HG02870 (cell line): ENCODE results near the gene FAM110C.
"Not testable (repeated sequence)": the region's sequence is repeated elsewhere in the genome, so short reads cannot be mapped to it uniquely, and the experiment has no call there.

ENCODE experiments used
- ATAC-seq: cut with Tn5 transposase; IDR thresholded peaks from one replicate; pipeline ENCODE4 v1.9.1; 2021; ENCODE audit warnings: mild to moderate bottlenecking, moderate library complexity; ENCODE audit not compliant: unreplicated experiment

Gene FAM110C

DNA sequence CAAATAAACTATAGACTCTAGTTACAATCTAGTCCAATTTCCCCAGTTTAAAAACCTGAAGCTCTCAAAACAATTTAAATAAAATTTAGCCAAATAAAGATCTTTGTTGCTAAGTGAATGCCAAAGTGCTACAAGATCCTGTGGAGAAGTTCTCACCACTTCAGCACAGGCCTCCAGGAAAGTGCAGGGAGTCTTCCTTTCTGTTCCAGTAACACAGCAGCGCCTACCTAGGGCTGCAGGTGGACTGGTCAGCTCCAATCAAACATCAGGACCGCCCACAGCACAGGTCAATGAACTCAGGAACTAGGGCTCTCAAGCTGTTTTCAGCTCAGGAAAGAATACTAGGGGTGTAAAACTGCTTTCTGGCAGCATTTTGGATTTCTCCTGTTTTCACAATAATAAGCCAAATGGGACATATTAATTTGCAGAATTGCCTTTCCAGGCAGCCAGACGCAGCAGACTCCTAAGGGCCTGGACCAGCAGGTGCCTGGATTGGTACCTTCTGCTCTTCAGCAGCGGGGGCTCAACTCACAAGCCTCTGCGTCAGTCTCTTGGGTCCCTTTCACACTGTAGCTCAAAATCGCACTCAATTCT is 1.5 kb downstream of the FAM110C start:
- no peak for ATAC-seq

DNA sequence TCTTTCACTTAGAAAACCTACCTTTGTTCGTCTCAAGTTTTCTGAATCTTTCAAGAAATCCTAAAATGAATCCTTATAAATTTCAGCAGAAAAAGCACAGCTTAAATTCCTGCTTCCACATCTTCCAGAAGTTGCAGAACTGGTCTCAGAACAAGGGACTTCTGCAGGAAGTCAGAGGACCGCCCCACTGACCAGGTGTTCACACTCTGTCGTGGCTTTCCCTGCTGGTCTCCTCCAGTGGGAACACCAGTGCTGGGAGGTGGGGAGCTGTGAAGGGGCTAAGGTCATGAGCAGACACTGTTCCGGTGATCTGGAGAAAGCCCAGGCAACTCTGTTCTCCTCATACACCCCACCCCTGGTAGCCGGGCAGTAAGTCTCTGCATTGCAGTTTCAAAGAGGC is 3.5 kb downstream of the FAM110C start:
- ATAC-seq = no peak

DNA sequence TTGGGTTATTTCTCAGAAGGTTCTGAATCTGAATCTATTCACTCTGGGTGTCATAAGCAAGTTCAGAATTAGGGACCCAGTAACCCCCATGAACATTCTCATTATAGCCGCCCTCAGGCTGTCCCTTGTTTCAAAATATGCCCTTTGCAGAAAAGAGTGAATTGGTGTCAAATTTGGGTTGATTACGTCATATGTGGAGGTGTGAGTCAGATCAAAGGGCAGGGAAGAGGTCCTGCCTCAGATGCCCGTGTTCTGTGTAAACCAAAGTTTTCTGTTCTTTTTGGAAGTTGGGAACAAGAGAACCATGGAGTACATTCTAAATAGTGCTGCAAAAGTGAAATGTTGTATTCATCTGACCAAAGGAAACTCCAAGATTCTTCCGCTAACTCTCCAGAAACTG is 5.8 kb downstream of the FAM110C start:
- ATAC-seq = no peak

DNA sequence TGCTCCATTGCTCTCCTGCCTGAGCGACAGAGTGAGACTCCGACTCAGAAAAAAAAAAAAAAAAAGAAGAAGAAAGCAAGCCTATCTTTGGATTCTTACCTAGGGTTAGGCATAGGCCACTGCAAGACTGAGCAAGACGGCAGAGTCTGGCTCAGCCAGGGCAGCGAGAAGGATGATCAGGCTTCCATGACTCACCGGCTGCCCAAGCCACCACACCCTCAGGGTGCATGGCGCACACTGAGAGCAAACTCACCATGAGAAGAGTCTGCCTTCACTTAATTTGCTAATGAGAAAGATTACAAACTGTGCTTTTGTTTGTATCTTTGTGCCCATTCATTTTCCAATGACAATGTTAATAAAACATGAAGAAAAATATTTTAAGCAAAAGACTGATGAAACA is 8.2 kb downstream of the FAM110C start:
- ATAC-seq = no peak

DNA sequence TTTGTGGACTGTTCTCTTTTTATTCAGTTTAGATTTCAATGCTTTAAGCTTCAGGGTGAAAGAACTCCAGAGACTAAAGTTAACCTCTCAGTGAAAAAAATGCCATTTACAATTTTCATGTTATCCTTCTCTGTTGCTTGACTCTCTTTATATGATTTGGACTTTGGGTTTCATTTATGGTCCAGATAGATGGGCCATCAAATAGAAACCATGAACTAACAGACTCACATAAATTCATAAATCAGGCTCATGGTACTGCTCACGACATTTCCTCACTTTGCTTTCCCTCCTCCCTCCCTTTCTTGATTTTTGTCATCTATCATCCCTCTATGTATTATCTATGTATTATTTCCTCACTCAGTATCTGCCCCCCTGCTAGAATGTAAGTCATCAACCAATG is 10.0 kb downstream of the FAM110C start:
- ATAC-seq = no peak

DNA sequence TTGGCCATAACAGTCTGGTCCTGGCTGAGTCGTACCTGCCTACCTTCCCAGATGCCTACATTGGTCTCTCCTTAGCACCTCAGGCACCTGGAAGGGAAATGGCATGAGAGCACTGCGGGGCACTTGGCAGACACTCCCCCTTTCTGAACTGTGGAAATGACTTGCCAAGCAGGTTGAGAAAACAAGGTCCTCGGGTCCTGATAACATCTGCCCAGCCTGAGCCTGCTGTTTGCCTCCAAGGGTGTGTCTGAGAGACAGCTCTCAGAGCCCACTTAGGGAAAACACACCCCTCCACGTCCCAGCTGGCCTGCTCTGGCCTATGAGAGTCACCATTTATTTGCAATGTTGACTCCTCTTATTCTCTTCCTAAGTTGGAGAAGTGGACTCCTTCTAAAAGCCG is 10.5 kb downstream of the FAM110C start:
- no peak for ATAC-seq

DNA sequence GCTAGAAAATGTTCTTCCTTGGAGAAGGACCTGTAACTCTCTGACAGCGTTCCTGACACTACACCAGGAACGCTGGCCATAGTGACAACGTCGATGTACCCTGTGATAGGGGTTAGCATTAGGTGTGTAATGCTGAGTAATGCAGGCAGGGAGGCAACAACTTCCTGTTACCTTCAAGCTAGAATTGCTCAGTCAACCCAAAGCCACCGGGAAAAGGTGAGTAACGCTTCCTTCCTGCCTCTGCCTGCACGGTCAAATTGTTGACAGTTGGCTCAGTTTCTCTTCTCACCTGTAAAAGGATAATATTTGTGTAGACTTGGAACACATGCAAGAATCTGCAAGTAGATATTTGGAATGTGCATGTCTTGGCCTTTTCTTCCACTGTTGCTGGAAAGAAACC is 12.7 kb downstream of the FAM110C start:
- no peak for ATAC-seq

DNA sequence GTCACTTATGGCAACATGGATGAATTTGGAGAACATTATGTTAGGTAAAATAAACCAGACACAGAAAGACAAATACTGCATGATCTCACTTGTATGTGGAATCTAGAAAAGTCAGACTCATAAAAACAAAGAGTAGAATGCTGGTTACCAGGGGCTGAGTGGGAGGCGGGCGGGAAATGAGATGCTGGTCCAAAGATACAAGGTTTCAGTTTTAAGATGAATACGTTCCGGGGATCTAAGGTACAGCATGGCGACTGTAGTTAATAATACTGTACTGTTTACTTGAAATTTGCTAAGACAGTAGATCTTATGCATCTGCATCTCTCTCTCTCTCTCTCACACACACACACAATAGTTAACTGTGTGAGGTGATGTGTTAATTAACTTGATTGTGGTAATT is 14.2 kb downstream of the FAM110C start:
- no peak for ATAC-seq

DNA sequence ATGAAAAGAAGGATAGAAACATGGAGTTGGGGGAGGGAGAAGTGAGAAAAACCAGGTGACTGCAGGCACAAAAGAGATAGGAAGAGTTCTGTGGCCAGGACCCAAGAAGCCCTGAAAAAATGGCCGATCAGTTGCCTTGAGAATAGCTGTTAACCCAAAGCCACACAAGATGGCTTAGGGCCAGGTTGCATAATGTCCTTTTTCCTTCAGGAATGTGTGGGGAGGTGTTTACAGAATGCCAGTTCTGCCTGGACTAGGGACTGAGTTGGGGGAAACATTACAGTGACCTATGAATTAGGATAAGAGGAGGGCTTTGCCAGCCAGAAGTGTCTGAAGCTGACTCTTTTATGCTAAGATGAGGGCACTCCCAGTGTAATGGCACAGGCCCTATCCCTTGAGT is 17.1 kb downstream of the FAM110C start:
- ATAC-seq = no peak

DNA sequence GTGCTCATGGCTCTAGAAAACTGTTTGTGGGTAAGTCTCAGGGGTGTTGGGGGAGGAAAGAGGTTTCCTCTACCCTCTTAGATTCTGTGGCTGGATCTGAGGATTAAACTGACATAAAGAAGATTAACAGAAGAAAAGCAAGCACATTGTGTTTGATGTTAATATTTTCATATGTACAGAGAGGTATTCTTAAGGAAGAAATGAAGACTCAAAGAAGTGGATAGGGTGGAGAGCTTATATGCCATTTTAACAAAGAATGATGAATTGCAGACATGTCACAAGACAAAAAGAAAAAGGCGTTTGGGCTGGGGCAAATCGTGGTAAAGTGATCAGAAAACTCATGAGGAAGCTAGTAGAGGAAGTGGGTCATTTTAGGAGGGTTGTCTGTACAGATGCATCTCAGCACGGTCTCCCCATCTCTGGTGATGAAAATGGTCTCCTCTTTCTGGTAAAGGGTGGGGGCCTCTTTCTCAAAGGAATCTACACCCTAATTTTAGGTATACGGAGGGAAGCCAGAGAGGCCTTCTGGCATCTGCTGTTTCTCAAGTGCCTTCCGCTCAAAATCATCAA is 17.8 kb downstream of the FAM110C start:
- ATAC-seq = no peak

DNA sequence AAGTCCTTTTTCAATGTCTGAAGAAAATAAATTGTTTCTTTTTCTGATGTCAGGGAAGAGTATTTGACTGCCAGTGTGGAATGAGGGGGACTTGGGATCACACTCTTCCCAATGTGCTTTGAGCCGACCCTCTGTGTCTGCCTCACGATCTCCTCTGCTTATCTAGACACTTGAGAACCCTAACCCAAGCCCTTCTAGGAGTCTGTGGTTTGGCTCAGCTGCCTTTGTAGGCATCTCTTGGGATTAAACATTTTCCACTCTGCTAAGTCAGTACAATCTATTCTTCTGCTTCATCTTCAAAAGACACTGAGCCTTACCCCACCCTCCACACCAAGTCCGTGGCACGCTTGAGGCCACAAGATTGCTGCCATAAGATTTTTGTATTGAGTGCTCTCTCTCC is 19.4 kb downstream of the FAM110C start:
- no peak for ATAC-seq

DNA sequence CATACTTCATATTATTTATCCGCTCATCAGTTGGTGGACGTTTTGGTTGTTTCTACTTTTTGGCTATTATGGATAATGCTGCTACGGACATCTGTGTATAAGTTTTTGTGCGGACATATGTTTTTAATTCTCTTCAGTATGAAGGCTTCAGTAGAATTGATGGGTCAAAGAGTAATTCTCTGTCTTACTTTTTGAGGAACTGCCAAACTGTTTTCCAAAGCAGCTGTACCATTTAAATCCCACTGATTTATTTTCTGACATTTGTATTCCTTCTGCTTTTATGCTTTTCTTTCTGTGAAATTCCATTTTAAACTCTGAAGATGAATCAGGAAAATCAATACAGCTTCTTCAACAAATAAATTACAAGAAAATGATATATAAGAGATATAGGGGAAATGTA is 20.8 kb downstream of the FAM110C start:
- no peak for ATAC-seq

DNA sequence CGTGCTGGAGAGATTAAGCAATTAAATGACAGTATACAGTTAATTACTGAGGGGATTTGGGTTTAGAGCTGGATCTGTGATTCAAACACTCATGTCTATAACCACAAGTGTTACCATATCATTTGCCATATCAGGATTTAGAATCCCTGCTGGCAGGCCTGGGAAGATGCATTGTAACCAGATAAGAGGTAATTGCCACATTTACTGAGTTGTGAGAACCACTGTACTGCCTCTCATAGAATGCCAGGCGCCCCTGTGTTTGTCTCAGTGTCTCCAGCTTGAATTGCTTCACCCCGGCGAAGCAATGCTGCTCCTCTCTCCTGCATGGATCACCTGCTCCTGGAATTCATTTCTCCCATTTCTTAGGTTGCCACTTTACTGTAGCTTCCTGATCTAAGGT is 21.7 kb downstream of the FAM110C start:
- ATAC-seq = not testable (repeated sequence)

DNA sequence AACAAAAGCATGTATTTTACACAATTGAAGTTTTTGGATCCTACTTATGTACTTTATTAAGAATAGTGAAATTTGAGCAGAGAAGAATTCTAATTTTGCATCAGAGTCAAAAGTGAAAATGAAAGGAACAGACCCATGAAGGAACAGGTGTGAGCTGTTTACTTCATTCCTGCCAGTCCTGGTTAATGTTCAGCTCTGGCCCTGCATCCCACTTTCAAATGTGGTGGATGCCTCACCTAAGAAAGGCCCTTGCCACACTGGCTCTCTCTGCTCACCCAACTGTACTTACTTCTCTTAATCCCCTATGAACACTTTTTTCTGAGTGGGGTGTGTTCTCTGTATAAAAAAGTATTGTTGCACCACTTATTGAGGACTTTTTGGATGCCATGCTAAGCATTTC is 22.2 kb downstream of the FAM110C start:
- no peak for ATAC-seq

DNA sequence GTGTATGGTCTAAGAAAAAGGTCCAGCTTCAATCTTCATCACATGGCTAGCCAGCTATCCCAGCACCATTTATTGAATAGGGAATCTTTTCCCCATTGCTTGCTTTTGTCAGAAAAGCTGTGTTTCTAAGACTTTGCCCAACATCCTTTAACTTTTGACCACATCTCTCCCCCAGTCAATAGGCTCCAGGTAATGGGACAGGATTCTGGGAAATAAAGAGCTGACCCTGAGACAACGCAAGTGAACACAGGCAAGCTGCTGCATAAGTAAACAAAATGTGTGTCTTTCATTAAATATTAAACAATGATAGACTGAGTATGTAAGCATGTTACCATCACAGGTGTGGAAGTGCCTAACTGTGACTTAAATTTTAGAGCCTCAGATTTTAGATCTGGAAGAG is 23.0 kb downstream of the FAM110C start:
- no peak for ATAC-seq

DNA sequence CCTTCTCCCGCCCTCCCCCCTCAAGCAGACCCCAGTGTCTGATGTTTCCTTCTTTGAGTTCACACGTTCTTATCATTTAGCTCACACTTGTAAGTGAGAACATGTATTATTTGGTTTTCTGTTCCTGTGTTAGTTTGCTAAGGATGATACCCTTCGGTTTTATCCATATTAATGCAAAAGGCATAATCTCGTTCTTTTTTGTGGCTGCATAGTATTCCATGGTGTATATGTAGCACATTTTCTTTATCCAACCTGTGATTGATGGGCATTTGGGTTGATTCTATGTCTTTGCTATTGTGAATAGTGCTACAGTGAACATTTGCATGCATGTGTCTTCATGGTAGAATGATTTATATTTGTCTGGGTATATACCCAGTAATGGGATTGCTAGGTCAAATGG is 24.1 kb downstream of the FAM110C start:
- not testable (repeated sequence) for ATAC-seq

DNA sequence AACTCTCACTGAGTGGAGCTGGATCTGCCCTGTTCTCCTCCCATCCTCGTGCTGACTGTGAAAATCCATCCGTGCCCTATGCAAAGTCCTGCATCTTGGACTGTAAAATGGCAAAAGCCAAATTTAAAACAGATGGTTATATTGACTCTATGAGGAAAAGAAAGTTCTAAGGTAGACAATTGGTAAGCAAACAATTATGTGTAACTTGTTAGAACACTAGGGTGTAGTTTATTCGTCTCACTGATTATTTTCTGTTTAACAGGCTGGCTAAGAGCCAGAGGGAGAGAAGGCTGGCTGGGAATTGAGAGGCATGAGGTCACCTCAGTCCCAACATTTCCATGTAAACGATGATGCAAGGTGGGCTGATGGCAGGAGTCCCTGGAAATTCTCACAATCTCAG is 26.0 kb downstream of the FAM110C start:
- not testable (repeated sequence) for ATAC-seq

DNA sequence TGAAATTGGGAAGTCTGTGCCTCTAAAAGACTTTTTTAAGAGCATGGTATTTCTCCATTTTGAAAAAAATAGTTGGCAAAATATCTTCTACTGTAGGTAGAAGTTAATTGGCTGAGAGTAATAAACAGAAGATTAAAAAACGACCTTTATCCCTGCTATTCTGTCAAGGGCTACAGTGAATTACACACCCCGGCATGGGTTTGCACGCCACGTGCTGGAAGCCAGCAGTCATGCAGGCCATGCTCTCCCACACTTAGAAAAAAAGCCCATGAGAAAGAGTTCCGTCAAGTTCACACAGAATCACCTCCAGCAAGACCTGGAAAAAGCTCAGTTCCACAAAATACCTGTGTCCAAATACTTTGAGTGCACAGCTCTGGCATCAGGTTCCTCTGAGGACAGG is 26.8 kb downstream of the FAM110C start:
- ATAC-seq = no peak

DNA sequence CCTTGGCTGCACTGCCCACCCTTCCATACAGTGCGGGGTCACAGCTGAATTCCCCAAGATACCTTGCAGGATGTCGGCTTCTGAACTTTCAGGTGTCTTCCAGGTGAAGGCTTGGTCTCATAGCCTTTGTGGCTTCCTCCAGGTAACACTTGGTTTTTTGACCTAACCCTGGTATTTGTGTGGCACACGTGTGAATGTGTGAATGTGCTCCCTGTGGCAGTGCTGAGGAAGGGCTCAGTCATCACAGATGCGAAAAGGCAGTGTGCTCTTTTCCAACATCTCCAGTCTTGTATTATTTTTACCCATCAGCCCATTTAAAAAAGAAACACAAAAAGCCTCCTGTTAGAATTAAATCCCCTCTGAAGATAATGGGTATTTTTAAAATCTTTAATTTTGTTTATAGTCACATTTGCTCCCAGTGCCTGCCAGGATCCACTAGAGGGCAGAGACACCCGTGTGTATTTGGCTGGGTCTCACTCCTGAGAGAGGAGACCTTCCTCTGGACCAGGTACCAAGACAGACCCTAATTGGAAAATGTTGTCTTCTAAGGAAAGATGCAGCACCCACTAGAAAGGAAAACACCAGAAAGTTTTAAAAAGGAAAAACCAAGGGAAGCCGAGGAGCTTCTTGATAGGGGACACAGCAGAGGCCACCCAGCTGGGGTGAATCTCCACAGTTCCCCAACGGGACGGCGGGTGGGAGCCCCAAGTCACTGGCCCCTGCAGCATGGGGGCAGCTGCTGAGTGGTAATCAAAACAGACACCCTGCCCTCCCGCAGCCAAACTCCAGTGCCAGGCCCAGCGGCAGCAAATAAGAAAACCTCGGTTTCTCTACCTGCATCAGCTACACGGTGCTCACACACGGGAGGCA is 27.7 kb downstream of the FAM110C start:
- no peak for ATAC-seq

DNA sequence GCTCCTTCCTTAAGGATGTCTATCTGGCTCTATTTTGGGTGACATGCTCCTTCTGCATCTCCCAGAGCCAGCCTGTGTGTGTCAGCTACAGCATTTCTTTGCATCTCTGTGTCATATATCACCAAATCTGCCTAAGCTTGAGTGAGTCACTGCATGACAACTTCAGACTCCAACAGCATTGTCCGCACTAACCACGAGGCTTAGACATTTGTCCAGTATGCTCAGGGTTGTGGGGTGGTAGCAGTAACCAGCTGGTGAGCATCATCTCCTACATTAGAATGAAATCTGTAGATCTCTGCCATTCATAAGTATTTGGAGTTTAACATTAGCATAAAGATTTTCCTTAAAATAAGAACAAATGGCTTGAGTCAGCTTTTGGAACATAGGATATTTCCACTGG is 30.4 kb downstream of the FAM110C start:
- ATAC-seq = not testable (repeated sequence)

DNA sequence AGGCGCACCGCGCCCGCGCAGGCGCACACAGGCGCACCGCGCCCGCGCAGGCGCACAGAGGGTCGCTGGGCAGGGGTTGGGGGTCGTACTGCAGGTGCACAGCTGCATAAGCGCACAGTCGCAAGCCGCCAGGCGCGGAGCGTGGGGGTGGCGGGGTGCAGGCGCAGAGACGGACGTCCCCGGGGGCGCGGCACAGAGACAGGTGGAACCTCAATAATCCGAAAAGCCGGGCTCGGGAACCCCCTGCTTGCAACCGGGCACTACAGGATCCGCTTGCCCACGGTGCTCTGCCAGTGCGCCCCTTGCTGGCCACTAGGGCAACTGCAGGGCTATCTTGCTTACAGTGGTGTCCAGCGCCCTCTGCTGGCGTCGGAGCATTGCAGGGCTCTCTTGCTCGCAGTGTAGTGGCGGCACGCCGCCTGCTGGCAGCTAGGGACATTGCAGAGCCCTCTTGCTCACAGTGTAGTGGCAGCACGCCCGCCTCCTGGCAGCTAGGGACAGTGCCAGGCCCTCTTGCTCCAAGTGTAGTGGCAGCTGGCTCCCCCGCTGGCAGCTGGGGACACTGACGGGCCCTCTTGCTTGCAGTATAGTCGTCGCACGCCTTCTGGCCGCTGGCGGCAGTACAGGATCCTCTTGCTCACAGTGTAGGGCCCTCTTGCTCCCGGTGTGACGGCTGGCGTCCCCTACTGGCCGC is 34.9 kb downstream of the FAM110C start:
- no peak for ATAC-seq
